ENCODE measurements around the gene BICDL2.

BICDL2 gene

DNA sequence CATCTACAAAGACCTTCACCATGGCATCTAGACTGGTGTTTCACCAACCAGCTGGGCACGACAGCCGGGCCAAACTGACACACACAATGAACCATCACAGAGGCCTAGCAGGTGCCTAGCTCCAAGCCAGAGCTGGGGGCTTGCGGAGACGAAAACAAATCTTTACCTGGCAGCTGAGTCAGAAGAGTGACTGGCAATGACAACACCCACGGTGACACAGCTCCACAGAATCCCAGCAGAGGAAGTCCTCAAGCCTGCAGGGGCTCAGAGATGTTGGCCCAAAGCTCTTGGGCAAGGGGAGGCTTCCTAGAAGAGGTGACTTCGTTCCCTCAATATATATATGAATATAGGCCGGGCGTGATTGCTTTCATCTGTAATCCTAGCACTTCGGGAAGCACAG, 14.8 kb upstream of the BICDL2 start:
- Histone ChIP-seq H4K91ac (ENCODE audit: low read depth, low read length, poor library complexity) (no peak overlapping the region), H3K14ac (ENCODE audit: low read length) (no peak overlapping the region), H2AFZ (ENCODE audit: low read length) (no peak overlapping the region), H4K8ac (ENCODE audit: low read depth, low read length) (no peak overlapping the region), H2BK12ac (ENCODE audit: low read length) (no peak overlapping the region), H2AK5ac (ENCODE audit: low read depth, low read length) (peak overlapping the region; percentile 28), H3K27ac (replicated peaks; ENCODE audit: low read length) (no peak overlapping the region), H3K4me1 (ENCODE audit: control insufficient read depth in 2 of 2, insufficient read depth in 1 of 2, low read depth in 1 of 2, low read length in 2 of 2) (no peaks in the 10 kb centered on the region), H3K4me3 (ENCODE audit: low read length in 2 of 2) (no peak overlapping the region), H3K27me3 (ENCODE audit: control insufficient read depth in 3 of 3, insufficient read depth in 3 of 3, low read depth in 1 of 3, low read length in 3 of 3) (peaks cover 6 to 34% (median 22%) of the 10 kb centered on the region in 3 experiments), H3K9me3 (replicated peaks in 1 of 2; ENCODE audit: control insufficient read depth in 2 of 2, insufficient read depth in 1 of 2, low read depth in 1 of 2, low read length in 2 of 2) (peaks cover 0 to 2% of the 10 kb centered on the region in 2 donors), H2BK5ac (ENCODE audit: low read length) (no peak overlapping the region), H3K4ac (ENCODE audit: low read length) (no peak overlapping the region), H2BK15ac (ENCODE audit: low read length) (no peak overlapping the region), H3K23ac (ENCODE audit: low read depth, low read length, poor library complexity) (no peak overlapping the region), H3K79me1 (ENCODE audit: low read depth, low read length) (no peaks in the 10 kb centered on the region), H2BK120ac (ENCODE audit: low read depth, low read length) (no peak overlapping the region), H3K4me2 (ENCODE audit: insufficient read depth, low read length, poor library complexity, severe bottlenecking) (no peak overlapping the region), H3K9ac (ENCODE audit: low read depth, low read length, poor library complexity) (no peak overlapping the region), H3K36me3 (replicated peaks in 1 of 2; ENCODE audit: control insufficient read depth in 2 of 2, insufficient read depth in 2 of 2, low read length in 2 of 2) (peaks cover 7 to 12% of the 10 kb centered on the region in 2 donors), H3K18ac (ENCODE audit: low read length) (no peak overlapping the region)
- WGBS, 2 donors (ENCODE audit: extremely low coverage in 2 of 2, insufficient read length in 2 of 2, insufficient replicate concordance in 1 of 2) = no CpG with 5 or more reads among the region's 9 CpGs
- DNase-seq (ENCODE audit: low spot score) = no peak

DNA sequence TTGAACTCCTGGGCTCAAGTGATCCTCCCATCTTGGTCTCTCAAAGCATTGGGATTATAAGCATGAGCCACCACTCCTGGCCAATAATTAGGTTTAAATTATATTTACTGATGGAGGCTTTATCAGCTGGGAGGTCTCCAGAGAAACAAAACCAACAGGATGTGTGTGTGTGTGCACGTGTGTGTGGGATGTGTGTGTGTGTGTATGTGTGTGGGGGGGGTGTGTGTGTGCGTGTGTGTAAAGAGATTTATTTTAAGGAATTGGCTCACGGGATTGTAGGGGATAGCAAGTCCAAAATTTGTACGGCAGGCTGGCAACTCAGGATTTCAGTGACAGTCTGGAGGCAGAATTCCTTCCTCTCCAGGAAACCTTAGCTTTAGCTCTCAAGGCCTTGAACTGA, 14.3 kb upstream of the BICDL2 start:
- Histone ChIP-seq H4K91ac (ENCODE audit: low read depth, low read length, poor library complexity) (no peak overlapping the region), H3K4ac (ENCODE audit: low read length) (no peak overlapping the region), H2BK15ac (ENCODE audit: low read length) (no peak overlapping the region), H2BK12ac (ENCODE audit: low read length) (no peak overlapping the region), H3K27ac (replicated peaks; ENCODE audit: low read length) (no peak overlapping the region), H2BK5ac (ENCODE audit: low read length) (no peak overlapping the region), H3K4me1 (ENCODE audit: control insufficient read depth in 2 of 2, insufficient read depth in 1 of 2, low read depth in 1 of 2, low read length in 2 of 2) (no peaks in the 10 kb centered on the region), H3K9ac (ENCODE audit: low read depth, low read length, poor library complexity) (no peak overlapping the region), H3K18ac (ENCODE audit: low read length) (no peak overlapping the region), H3K14ac (ENCODE audit: low read length) (no peak overlapping the region), H3K4me2 (ENCODE audit: insufficient read depth, low read length, poor library complexity, severe bottlenecking) (no peak overlapping the region), H3K27me3 (ENCODE audit: control insufficient read depth in 3 of 3, insufficient read depth in 3 of 3, low read depth in 1 of 3, low read length in 3 of 3) (peaks cover 8 to 39% (median 25%) of the 10 kb centered on the region in 3 experiments), H3K4me3 (ENCODE audit: low read length in 2 of 2) (no peak overlapping the region), H3K79me1 (ENCODE audit: low read depth, low read length) (no peaks in the 10 kb centered on the region), H2BK120ac (ENCODE audit: low read depth, low read length) (peak overlapping the region; percentile 87), H3K23ac (ENCODE audit: low read depth, low read length, poor library complexity) (no peak overlapping the region), H3K36me3 (replicated peaks in 1 of 2; ENCODE audit: control insufficient read depth in 2 of 2, insufficient read depth in 2 of 2, low read length in 2 of 2) (peaks cover 7 to 12% of the 10 kb centered on the region in 2 donors), H2AK5ac (ENCODE audit: low read depth, low read length) (peak overlapping the region; percentile 28), H2AFZ (ENCODE audit: low read length) (no peak overlapping the region), H4K8ac (ENCODE audit: low read depth, low read length) (no peak overlapping the region), H3K9me3 (replicated peaks in 1 of 2; ENCODE audit: control insufficient read depth in 2 of 2, insufficient read depth in 1 of 2, low read depth in 1 of 2, low read length in 2 of 2) (peaks cover 0 to 2% of the 10 kb centered on the region in 2 donors)
- 100% methylated on average over 1 of the region's 4 CpGs; no CpG with 5 or more reads in 1 of the 2 donors for WGBS, 2 donors (ENCODE audit: extremely low coverage in 2 of 2, insufficient read length in 2 of 2, insufficient replicate concordance in 1 of 2)
- no peak for DNase-seq (ENCODE audit: low spot score)

GRCh38 chr16:3050487-3050886, 13.7 kb upstream of the BICDL2 start:
- no peak overlapping the region for H2BK5ac ChIP-seq (ENCODE audit: low read length)
- no peak overlapping the region for H4K91ac ChIP-seq (ENCODE audit: low read depth, low read length, poor library complexity)
- H3K18ac ChIP-seq (ENCODE audit: low read length) = no peak overlapping the region
- no peak overlapping the region for H2AK5ac ChIP-seq (ENCODE audit: low read depth, low read length)
- H3K14ac ChIP-seq (ENCODE audit: low read length) = peak overlapping the region; percentile 38
- H3K4me2 ChIP-seq (ENCODE audit: insufficient read depth, low read length, poor library complexity, severe bottlenecking) = no peak overlapping the region
- no peak overlapping the region for H3K9ac ChIP-seq (ENCODE audit: low read depth, low read length, poor library complexity)
- H3K9me3 ChIP-seq (replicated peaks in 1 of 2; ENCODE audit: control insufficient read depth in 2 of 2, insufficient read depth in 1 of 2, low read depth in 1 of 2, low read length in 2 of 2) = peaks cover 0 to 2% of the 10 kb centered on the region in 2 donors
- H4K8ac ChIP-seq (ENCODE audit: low read depth, low read length) = no peak overlapping the region
- peaks cover 7 to 11% of the 10 kb centered on the region in 2 donors for H3K36me3 ChIP-seq (replicated peaks in 1 of 2; ENCODE audit: control insufficient read depth in 2 of 2, insufficient read depth in 2 of 2, low read length in 2 of 2)
- no peak overlapping the region for H2AFZ ChIP-seq (ENCODE audit: low read length)
- H3K4ac ChIP-seq (ENCODE audit: low read length) = no peak overlapping the region
- no peak overlapping the region for H2BK12ac ChIP-seq (ENCODE audit: low read length)
- H2BK15ac ChIP-seq (ENCODE audit: low read length) = no peak overlapping the region
- H3K79me1 ChIP-seq (ENCODE audit: low read depth, low read length) = peaks cover 1% of the 10 kb centered on the region
- DNase-seq (ENCODE audit: low spot score) = no peak
- H3K27ac ChIP-seq (replicated peaks; ENCODE audit: low read length) = no peak overlapping the region
- H3K4me1 ChIP-seq (ENCODE audit: control insufficient read depth in 2 of 2, insufficient read depth in 1 of 2, low read depth in 1 of 2, low read length in 2 of 2) = no peaks in the 10 kb centered on the region
- peaks cover 11 to 44% (median 28%) of the 10 kb centered on the region in 3 experiments for H3K27me3 ChIP-seq (ENCODE audit: control insufficient read depth in 3 of 3, insufficient read depth in 3 of 3, low read depth in 1 of 3, low read length in 3 of 3)
- no peak overlapping the region for H3K23ac ChIP-seq (ENCODE audit: low read depth, low read length, poor library complexity)
- no peak overlapping the region for H3K4me3 ChIP-seq (ENCODE audit: low read length in 2 of 2)
- no CpG with 5 or more reads among the region's 5 CpGs for WGBS, 2 donors (ENCODE audit: extremely low coverage in 2 of 2, insufficient read length in 2 of 2, insufficient replicate concordance in 1 of 2)
- no peak overlapping the region for H2BK120ac ChIP-seq (ENCODE audit: low read depth, low read length)

DNA sequence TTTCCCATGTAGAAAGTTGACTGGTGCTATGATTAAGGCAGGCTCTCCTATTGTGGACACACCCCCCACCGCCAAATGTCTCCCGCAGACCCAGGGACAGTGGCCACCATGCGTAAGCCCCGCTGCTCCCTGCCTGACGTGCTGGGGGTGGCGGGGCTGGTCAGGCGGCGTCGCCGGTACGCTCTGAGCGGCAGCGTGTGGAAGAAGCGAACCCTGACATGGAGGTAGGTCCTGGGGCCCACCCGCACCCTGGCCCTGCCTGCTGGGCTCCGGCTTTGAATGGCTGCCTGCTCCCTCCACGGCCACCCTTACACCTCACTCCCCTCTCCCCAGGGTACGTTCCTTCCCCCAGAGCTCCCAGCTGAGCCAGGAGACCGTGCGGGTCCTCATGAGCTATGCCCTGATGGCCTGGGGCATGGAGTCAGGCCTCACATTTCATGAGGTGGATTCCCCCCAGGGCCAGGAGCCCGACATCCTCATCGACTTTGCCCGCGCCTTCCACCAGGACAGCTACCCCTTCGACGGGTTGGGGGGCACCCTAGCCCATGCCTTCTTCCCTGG, 13.3 kb upstream of the BICDL2 start:
- no CpG with 5 or more reads among the region's 26 CpGs for WGBS, 2 donors (ENCODE audit: extremely low coverage in 2 of 2, insufficient read length in 2 of 2, insufficient replicate concordance in 1 of 2)

More for the DNA sequence above, 13.3 kb upstream of the BICDL2 start:
- Histone ChIP-seq H3K23ac (ENCODE audit: low read depth, low read length, poor library complexity) (peak overlapping the region; percentile 80), H3K18ac (ENCODE audit: low read length) (peak overlapping the region; percentile 57), H4K91ac (ENCODE audit: low read depth, low read length, poor library complexity) (no peak overlapping the region), H3K4me3 (ENCODE audit: low read length in 2 of 2) (no peak overlapping the region), H2BK120ac (ENCODE audit: low read depth, low read length) (peak overlapping the region; percentile 81), H3K27me3 (ENCODE audit: control insufficient read depth in 3 of 3, insufficient read depth in 3 of 3, low read depth in 1 of 3, low read length in 3 of 3) (peaks cover 11 to 48% (median 28%) of the 10 kb centered on the region in 3 experiments), H2AFZ (ENCODE audit: low read length) (no peak overlapping the region), H3K36me3 (replicated peaks in 1 of 2; ENCODE audit: control insufficient read depth in 2 of 2, insufficient read depth in 2 of 2, low read length in 2 of 2) (peaks cover 6 to 7% of the 10 kb centered on the region in 2 donors), H4K8ac (ENCODE audit: low read depth, low read length) (no peak overlapping the region), H3K4me2 (ENCODE audit: insufficient read depth, low read length, poor library complexity, severe bottlenecking) (no peak overlapping the region), H3K9ac (ENCODE audit: low read depth, low read length, poor library complexity) (no peak overlapping the region), H3K27ac (replicated peaks; ENCODE audit: low read length) (no peak overlapping the region), H2BK12ac (ENCODE audit: low read length) (peak overlapping the region; percentile 41), H3K4ac (ENCODE audit: low read length) (no peak overlapping the region), H2BK5ac (ENCODE audit: low read length) (peak overlapping the region; percentile 53), H3K79me1 (ENCODE audit: low read depth, low read length) (peaks cover 1% of the 10 kb centered on the region), H3K9me3 (replicated peaks in 1 of 2; ENCODE audit: control insufficient read depth in 2 of 2, insufficient read depth in 1 of 2, low read depth in 1 of 2, low read length in 2 of 2) (peaks cover 0 to 2% of the 10 kb centered on the region in 2 donors), H3K14ac (ENCODE audit: low read length) (peak overlapping the region; percentile 82), H3K4me1 (ENCODE audit: control insufficient read depth in 2 of 2, insufficient read depth in 1 of 2, low read depth in 1 of 2, low read length in 2 of 2) (peaks cover 0 to 1% of the 10 kb centered on the region in 2 donors), H2BK15ac (ENCODE audit: low read length) (no peak overlapping the region), H2AK5ac (ENCODE audit: low read depth, low read length) (no peak overlapping the region)
- no peak for DNase-seq (ENCODE audit: low spot score)

All from neuronal stem cell (in vitro differentiated cells).